Astrocyte of the spinal cord (primary cell): ENCODE results near the gene ATP9B.

Experiments
- DNase-seq: peaks from one replicate; pipeline ENCODE4 v3.0.0; 2011; ENCODE audit warnings: low read depth, low spot score
- H3K4me3 ChIP-seq: 2 replicates; pipeline ENCODE4 v1.5.1; 2011; ENCODE audit warnings: low read depth, mild to moderate bottlenecking, low read length, moderate library complexity
- CTCF ChIP-seq: IDR thresholded peaks from 2 replicates; pipeline ENCODE4 v1.5.1; 2012; ENCODE audit warnings: low read depth, mild to moderate bottlenecking, low read length, inconsistent platforms
- in situ Hi-C: cut with HindIII; loops from 2 replicates; pipeline ENCODE4 v1.10.0; 2017; ENCODE audit warnings: low sequenced_read_pairs

ATP9B gene

GRCh38 chr18:79139206-79139605, 70.0 kb downstream of the ATP9B start:
- DNase-seq, result no peak
- no peak overlapping the region for H3K4me3 ChIP-seq
- TF ChIP-seq CTCF, result no peak
- in situ Hi-C loops, result no loop called here

GRCh38 chr18:79147014-79147413, 77.8 kb downstream of the ATP9B start:
- no peak overlapping the region for H3K4me3 ChIP-seq
- DNase-seq, result no peak
- in situ Hi-C loops, result no loop called here
- no peak for TF ChIP-seq CTCF

GRCh38 chr18:79151191-79151590, 82.0 kb downstream of the ATP9B start:
- no peak overlapping the region for H3K4me3 ChIP-seq
- in situ Hi-C loops, result no loop called here
- no peak for DNase-seq
- no peak for TF ChIP-seq CTCF

- in situ Hi-C loops, result no loop called here
- TF ChIP-seq CTCF, result no peak
- no peak overlapping the region for H3K4me3 ChIP-seq
- no peak for DNase-seq
Measured at GRCh38 chr18:79156327-79156726, 87.1 kb downstream of the ATP9B start.

- in situ Hi-C loops, result no loop called here
- DNase-seq, result no peak
- H3K4me3 ChIP-seq, result no peak overlapping the region
- TF ChIP-seq CTCF, result no peak
Measured at GRCh38 chr18:79164706-79165105, 95.5 kb downstream of the ATP9B start.

GRCh38 chr18:79166702-79167101, 97.5 kb downstream of the ATP9B start:
- TF ChIP-seq CTCF, result no peak
- H3K4me3 ChIP-seq, result no peak overlapping the region
- no peak for DNase-seq
- in situ Hi-C loops, result no loop called here
